ENCODE measurements around the gene FZD10.

FZD10 gene

GRCh38 chr12:130162267-130162666, at the start of gene FZD10:
Gene FZD10, plus strand, starts transcription at chr12:130162464. Its CDS starts 479 bp downstream, at chr12:130162943.
- DNase-seq (ENCODE audit: low read depth in 2 of 2): peak in 1 of 2 experiments; percentile 25

- DNase-seq (ENCODE audit: low read depth in 2 of 2): no peak
Observed at GRCh38 chr12:130114952-130115351, 47.3 kb upstream of the FZD10 start.

- no peak for DNase-seq (ENCODE audit: low read depth in 2 of 2)
Observed at GRCh38 chr12:130115646-130116045, 46.6 kb upstream of the FZD10 start.

- no peak for DNase-seq (ENCODE audit: low read depth in 2 of 2)
Observed at GRCh38 chr12:130116791-130117190, 45.5 kb upstream of the FZD10 start.

- DNase-seq (ENCODE audit: low read depth in 2 of 2): no peak
Observed at GRCh38 chr12:130117233-130117632, 45.0 kb upstream of the FZD10 start.

GRCh38 chr12:130117701-130118100, 44.6 kb upstream of the FZD10 start:
- DNase-seq (ENCODE audit: low read depth in 2 of 2): no peak

GRCh38 chr12:130118181-130118580, 44.1 kb upstream of the FZD10 start:
- DNase-seq (ENCODE audit: low read depth in 2 of 2): no peak

GRCh38 chr12:130119241-130119861, 42.9 kb upstream of the FZD10 start:
- no peak for DNase-seq (ENCODE audit: low read depth in 2 of 2)

GRCh38 chr12:130120012-130120805, 42.1 kb upstream of the FZD10 start:
- DNase-seq (ENCODE audit: low read depth in 2 of 2): no peak

- DNase-seq (ENCODE audit: low read depth in 2 of 2): no peak
Observed at GRCh38 chr12:130121226-130122000, 40.9 kb upstream of the FZD10 start.

GRCh38 chr12:130122356-130122755, 39.9 kb upstream of the FZD10 start:
- no peak for DNase-seq (ENCODE audit: low read depth in 2 of 2)

- DNase-seq (ENCODE audit: low read depth in 2 of 2): no peak
Observed at GRCh38 chr12:130124106-130124505, 38.2 kb upstream of the FZD10 start.

GRCh38 chr12:130124605-130125244, 37.5 kb upstream of the FZD10 start:
- no peak for DNase-seq (ENCODE audit: low read depth in 2 of 2)

GRCh38 chr12:130126023-130126432, 36.2 kb upstream of the FZD10 start:
- DNase-seq (ENCODE audit: low read depth in 2 of 2): no peak

- no peak for DNase-seq (ENCODE audit: low read depth in 2 of 2)
Observed at GRCh38 chr12:130127532-130127911, 34.7 kb upstream of the FZD10 start.

- DNase-seq (ENCODE audit: low read depth in 2 of 2): no peak
Observed at GRCh38 chr12:130127912-130128789, 34.1 kb upstream of the FZD10 start.

- DNase-seq (ENCODE audit: low read depth in 2 of 2): no peak
Observed at GRCh38 chr12:130128790-130129735, 33.2 kb upstream of the FZD10 start.

- no peak for DNase-seq (ENCODE audit: low read depth in 2 of 2)
Observed at GRCh38 chr12:130130346-130130745, 31.9 kb upstream of the FZD10 start.

GRCh38 chr12:130131025-130131424, 31.2 kb upstream of the FZD10 start:
- no peak for DNase-seq (ENCODE audit: low read depth in 2 of 2)

- no peak for DNase-seq (ENCODE audit: low read depth in 2 of 2)
Observed at GRCh38 chr12:130131801-130132200, 30.5 kb upstream of the FZD10 start.

Measured in fibroblast of skin of left quadriceps (primary cell).